HG02610 (cell line): ENCODE results near the gene PSMD7.
A peak's percentile ranks its signal among the peaks of the same experiment; 100 is the strongest.

Experiments used
- ATAC-seq: cut with Tn5 transposase; IDR thresholded peaks from one replicate; pipeline ENCODE4 v1.9.1; 2021; ENCODE audit warnings: mild to moderate bottlenecking, moderate library complexity; ENCODE audit not compliant: unreplicated experiment

Gene PSMD7

DNA sequence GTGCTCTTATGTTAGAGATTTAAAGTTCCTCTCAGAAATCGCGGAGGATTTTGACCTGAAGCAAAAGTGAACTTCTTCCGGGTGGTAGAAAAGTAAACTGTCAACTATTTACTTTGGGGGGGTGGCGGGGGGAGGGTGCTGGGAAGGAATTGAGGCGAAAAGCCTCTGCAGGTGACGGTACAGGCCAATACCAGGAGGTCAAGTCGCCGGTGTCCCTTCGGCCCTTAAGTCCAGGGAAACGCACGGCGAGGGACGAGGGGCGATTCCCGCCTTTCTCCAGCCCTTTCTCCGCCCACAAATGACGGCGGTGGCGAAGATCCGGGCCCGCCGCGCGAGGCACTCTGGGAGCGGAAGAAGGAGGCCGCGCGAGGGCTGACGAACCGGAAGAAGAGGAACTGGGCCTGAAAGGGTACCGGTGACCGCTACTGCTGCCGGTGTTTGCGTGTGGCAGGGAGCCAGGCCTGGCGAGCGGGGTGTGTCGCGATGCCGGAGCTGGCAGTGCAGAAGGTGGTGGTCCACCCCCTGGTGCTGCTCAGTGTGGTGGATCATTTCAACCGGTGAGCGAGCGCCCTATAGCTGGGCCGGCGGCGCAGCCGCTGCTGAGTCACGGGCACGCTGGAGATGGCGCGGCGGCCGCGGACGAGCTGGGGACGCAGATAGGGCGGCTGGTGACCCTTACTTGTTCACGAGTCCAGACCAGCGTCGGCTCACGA, at the start of gene PSMD7:
PSMD7 (plus strand) TSS at position 383 of the 713 bp plus-strand sequence; CDS start at position 484, 101 bp downstream.
- peak; percentile 93 for ATAC-seq

DNA sequence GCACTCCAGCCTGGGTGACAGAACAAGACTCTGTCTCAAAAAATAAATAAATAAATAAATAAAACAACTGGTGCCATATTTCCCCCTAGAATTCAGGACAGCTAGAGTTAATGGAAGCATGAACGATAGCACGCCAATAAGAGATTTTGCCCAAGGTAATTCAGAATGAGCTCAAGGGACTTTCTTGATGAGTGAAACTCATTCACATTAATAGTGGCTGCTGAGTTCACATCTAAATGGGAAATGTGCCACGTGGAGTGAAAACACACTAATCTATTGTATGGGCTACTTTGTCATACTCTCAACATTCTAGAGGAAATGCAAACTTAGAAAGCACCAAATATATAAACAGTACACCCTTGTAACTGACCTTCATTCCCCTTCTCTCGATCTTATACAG, 47.4 kb upstream of the PSMD7 start:
- no peak for ATAC-seq

DNA sequence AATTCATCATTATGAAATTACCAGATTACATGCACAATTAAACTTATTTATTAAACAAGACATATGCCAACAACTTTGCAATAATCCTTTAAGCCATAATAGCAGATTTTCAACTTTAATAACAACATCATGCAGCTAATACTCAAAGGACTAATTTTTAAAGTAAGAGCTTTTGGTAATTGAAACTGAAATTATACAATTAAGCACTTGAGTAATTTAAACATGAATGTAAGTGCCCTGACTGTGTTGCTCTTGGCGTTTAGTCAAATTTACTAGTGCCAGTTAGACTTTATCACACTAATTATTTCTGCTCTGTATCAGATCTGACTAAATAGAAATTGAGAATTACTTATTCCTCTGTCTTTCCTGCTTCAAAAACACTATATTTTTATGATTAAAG, 46.8 kb upstream of the PSMD7 start:
- no peak for ATAC-seq

DNA sequence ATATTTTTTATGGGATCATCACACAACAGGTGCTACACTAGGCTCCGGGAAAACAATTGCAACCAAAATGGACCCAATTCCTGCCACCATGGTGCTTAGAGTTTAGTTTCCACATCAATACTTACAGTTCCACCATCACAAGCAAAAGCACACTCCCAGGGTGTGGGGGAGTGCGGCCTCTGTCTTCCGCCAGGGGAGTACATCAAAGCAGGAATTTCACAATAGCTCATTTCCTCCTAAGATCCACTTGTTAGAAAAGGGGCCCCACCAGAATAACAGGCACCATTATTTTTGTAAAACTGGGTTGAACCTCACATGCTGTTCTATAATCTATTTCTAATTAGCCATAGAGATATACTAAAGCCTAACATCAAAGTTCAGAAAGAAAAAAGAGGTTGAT, 44.3 kb upstream of the PSMD7 start:
- ATAC-seq, result no peak

DNA sequence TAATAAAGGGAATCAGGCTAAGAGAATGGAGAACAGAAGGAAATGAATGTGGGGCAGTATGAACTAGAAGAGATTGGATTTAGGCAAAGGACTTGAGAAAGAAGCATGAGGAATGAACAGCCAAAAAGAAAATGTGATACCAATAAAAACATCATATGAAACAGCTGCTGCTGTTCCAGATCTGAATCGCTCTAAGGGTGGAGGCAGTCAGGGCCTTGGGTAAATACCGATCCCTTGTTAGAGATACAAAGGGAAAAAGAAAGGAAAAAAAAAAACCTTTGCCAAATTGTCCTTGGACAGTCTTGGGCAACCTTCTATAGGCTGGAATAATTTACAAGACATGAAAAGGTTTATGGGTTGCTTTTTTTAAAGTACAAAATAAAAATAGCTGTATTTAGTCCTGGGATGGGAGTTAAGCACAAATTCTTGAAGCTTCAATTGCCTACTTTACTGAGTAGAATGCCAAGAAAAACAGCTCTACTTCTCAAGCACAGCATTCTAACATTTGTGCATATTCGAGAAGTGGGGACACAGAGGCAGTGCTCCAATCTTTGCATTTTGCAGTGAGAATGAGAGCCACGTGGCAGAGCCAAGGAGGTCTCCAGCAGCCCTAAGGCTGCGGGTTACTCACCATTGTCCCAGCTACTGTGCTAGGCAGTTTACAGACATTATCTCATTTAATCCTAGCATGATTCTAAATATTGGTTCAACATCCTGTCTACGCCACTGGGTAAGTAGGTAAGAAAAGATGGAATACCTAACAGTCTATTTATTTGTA, 43.3 kb upstream of the PSMD7 start:
- no peak for ATAC-seq

DNA sequence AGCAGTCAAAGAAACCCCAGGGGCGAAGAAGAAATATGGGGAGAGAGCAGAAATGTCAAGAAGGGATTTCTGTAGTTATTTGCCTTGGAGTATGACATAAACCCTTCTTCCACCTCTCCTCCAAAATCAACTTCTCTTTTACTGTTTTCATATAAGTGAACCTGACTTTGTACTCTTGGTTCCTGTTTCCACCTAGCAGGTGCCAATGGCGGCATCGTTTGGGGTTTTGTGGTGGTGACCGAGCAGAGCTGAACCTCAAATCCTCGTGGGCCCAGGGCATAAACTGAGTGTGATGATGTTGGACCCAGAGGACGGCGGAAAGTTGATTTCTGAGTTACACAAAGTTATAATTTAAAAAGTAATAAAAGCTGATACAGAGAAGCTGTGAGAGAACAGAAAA, 39.6 kb upstream of the PSMD7 start:
- ATAC-seq, result no peak

DNA sequence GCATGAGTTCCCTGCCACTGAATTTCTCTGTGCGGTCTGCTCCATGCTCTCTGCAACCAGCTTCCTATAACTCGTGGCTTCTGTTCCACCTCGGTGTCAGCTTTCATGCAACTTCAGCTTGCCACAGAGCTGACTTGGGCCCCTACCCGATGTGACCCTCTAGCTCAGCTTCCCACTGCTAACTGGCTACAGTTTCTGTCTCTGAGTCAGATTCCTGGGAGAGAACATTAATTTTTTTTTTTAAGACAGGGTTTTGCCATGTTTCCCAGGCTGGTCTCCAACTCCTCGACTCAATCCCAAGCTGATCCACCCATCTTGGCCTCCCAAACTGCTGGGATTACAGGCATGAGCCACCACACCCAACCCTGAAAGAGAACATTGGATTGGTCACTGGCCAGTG, 35.5 kb upstream of the PSMD7 start:
- ATAC-seq, result no peak

DNA sequence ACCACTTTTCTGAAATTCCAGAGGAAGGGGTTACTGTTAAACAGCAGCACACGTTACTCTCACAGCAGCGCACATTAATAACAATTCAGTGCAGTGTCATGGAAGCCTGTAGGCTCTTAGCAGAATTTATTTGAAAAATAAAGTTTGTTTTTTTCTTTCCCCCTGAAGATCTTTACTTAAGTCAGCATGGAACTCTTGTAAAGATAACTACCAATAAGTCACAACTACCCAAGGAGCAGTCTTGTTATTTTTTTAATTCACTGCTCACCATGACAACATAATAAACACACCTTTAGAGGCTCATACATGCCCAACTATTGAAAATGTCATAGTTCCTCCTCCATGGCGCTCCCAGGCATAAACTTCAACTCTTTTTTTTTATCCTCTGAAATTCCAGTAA, 31.8 kb upstream of the PSMD7 start:
- ATAC-seq, result no peak

DNA sequence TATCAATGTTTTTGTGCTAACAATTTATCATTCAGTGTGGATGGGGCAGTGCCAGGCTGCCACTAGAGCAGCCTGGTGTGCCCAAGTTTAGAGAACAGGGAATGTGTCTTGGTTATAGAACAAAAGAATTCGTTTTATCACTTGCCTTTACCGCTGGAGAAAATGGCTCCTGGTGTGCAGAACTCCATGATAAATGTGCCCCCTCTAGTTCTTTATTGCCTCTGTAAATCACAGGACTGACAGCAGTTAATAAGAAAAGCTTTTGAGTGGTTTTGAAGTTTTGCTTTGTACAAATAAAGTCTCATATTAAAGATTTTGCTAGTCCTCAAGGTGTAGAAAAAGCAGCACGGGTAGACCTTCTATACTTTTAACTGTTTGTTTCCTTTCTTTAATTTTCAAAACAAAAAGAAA, 28.2 kb upstream of the PSMD7 start:
- no peak for ATAC-seq

DNA sequence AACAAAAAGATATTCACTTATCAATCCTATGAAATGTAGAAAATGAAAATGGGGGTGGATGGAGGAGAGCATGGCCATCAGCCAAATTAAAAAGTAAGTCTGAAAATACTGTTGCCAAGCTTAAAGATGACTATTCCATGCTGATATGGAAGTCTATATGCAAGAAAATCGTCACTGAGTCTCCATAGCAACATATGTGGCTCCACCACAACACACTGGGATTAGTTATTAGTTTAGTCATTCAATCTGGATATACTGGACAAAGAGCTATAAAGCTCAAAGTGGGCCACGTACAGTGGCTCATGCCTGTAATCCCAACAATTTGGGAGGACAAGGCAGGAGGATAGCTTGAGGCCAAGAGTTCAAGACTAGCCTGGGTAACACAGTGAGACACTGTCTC, 24.7 kb upstream of the PSMD7 start:
- ATAC-seq, result no peak

DNA sequence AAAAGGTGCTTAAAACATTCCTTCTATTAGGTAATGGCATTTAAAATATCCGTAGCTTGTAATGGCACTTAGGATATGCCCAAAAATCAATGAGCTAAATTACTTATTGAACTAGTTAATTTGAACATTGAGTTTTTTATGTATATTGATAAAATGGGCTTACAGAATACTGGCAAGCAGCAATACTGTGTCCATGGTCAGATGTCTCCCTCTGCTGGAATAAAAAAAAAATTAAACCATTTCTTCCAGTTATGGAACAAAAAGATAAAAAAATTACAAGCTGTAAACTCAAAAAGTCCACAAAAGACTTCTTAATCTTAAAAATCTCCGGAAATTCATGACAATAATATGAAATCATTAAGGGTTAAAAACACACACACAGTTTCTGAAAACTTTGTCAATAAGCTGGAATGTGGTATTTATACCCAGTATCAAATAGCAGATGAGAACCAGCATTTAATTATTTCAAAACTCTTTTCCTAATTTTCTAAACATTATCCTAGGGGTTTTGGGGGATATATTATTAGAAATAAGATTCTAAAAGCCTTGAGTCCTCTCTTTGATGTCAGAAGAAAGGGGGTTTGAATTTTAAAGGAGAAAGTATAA, 21.5 kb upstream of the PSMD7 start:
- no peak for ATAC-seq

DNA sequence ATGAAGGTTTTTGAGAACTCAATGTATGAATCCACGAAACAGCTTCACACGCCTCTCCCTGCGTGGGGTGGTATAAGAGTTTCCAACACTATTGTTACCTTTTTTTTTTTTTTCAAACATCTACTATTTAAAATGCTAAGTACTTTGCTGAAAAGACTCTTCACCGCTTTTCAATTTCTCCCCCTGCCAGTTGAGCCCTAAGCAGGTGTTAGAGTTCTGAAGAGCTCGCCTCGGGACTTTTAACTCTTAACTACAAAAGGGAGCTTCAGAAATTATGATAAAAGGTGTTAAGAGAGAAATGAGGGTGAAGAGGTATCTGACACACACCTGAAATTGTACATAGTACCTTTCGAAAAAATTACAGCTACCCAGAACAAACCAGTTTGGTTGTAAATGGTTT, 20.9 kb upstream of the PSMD7 start:
- ATAC-seq, result no peak

DNA sequence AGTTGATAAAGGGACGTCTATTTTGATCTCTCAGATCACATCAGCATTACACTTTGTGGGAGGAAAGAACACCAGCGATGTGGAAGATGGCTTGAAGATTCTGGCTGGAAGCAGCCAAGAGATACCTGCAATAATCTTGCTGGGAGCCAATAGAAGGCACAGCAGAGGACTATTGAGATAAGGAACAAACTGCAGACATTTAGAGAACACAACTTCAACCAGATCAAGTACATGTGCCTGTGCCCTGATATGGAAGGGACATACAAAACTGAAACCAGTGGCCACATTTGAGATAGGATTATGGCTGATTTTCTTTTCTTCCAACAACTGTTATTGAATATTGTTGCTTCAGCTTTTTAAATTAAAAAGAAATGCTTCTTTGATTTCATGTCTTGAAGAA, 18.6 kb upstream of the PSMD7 start:
- ATAC-seq, result no peak

DNA sequence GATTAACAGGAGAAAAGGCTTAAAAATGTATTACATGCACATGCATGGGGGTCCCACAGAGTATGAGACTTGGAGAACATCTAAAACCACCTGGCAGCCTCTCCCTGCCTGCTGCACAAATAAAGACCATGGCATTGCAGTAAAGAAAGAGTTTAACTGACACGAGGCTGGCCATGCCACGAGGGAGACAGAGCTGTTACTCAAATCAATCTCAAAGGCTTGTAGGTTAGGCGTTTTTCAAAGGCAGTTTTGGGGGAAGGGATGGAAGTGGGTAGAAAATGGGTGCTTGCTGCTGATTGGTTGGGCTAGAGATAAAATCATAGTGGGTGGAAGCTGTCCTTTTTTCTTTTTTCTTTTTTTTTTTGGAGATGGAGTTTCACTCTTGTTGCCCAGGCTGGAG, 17.3 kb upstream of the PSMD7 start:
- ATAC-seq, result no peak

DNA sequence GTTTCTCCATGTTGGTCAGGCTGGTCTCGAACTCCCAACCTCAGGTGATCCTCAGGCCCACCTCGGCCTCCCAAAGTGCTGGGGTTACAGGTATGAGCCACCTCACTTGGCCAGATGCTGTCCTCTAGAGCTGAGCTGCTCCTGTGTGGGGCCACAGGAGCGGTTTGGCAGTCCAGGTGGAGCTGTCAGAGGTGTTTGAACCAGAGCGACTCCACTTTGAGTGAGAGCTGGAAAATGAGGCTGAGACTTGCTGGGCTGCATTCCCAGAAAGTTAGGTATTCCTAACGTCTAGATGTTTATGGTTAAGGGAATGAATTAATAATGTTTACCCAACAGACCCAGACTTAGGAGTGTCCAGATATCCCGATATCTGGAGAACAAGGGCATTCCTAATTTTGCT, 16.8 kb upstream of the PSMD7 start:
- ATAC-seq, result no peak

DNA sequence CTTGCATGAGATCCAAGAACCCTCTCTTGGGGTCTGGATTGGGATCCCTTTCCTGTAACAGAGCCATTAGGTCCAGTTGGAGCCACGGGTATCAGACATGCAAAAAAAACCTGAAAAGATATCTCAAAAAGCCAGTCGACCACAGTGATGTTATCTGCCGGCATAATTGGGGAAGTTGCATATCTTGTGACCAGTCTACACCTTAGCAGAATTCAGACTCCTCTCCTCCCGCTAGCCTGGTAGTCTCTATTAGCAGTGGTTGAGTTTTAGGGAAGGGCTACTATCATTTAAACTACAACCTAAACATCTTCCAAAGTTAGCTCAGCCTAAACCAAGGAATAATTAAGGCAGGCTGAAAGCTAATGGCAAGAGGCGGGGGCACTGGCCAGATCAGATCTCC, 16.2 kb upstream of the PSMD7 start:
- ATAC-seq, result no peak

DNA sequence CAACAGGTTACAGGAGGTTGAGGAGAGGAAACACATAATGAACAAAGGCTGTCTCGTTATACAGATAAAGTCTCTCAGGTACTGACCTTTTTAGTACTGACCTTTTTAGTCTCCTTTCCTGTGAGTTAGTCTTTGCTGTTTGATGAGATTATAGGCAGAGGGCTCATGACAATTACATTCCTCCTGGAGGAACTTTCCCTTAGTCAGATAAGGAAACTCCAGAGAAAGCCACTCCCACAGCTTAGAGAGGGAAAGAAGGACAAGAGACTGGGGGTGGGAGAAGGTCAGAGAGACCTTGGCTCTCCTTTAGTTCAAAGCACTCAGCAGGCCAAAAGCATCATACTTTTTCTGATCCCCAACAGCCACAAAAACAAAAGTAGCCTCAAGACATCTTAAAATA, 15.3 kb upstream of the PSMD7 start:
- no peak for ATAC-seq

DNA sequence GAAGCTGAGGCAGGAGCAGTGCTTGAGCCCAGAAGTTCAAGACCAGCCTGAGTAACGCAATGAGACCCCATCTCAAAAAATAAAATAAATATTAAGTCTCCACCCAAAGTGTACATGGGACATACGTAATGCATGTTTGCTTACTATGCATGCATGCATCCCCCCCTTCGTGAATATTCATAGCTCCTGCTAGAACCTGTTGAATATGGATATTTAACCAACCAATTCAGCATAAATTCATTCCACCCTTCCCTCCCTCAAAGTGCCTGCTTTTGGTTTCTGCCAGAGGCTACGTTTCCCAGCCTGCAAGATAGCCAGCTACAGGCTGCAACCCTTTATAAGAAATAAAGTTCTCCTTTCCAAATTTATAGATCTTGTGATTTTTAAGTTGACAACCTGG, 12.9 kb upstream of the PSMD7 start:
- no peak for ATAC-seq

DNA sequence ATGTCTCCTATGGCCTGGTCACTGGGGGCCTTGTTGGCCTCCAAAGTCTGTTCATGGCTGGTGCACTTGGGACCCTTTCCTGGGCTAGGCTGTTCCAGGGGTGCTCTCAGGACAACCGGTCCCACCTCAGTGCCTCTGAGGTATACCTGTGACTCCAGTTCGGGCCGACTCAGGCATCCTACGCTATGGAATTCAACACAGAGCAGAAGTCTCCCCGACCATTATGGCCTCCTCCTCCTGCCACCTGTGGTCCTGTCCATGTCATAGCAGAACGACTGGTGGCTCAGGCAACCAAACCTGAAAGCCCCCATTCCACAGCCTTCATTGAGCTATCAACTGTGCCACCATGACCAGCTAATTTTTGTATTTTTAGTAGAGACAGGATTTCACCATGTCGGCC, 8.5 kb upstream of the PSMD7 start:
- no peak for ATAC-seq

DNA sequence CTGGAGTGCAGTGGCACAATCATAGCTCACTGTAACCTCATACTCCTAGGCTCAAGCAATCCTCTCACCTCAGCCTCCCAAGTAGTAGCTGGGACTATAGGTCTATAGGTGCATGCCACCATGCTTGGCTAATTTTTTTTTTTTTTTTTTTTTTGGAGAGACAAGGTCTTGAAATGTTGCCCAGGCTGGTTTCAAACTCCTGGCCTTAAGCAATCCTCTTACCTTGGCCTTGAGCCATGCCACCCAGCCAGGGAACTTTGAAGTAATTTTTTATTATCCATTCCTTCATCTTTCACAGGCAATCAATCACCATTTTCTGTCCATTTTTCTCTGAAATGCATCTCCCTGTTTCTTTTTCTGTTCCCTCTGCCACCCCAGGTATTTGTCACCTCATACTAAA, 6.3 kb upstream of the PSMD7 start:
- no peak for ATAC-seq

DNA sequence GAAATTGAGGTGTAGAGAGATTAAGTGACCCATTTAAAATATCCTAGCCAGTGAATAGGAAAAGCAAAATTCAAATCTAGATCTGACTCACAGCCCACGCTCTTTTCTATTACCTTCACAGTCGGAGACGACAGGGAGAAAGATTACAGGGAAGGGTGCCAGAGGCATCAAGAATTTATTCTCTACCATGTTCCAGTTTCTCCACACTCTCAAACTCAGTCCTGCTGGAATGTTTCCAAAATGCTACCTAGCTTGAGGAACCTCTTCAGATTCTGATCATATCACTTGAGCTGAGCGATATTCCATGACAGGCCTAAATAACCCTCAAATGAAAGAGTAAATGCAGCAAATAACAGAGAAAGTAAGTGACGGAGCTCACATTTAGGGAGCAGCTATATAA, 5.4 kb upstream of the PSMD7 start:
- no peak for ATAC-seq

DNA sequence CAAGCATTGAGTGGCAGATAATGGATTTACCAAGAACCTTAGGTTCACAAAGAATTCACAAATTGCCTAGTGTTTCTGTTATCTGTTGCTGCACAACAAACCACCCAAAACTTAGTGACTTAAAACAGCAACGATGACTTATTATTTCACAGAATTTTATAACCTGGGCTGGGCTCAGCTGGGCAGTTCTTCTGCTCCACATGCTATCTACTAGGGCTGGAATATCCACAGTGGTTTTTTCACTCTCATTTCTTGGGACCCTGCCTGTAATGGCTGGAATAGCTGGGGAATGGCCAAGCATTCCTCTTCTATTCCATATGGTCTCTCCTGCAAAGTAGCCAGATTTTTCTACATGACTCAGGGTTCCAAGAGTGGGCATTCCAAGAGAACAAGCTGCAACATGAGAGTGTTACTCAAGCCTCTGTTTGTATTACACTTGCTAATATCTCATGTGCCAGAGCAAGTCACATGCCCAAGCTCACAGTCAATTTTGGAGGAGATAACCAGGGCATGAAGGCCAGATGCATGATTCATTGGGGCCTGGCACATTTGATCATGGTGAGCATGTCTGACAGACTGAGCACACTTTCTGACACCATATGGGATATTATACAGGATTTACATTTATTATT, 4.9 kb upstream of the PSMD7 start:
- no peak for ATAC-seq
